Fibroblast of skin of right biceps (primary cell): ENCODE results near the gene EEPD1.

Experiments used
- DNase-seq: peaks from one replicate; pipeline ENCODE4 v3.0.0-alpha.2; 2013

Gene EEPD1

GRCh38 chr7:36157527-36158320, 4.7 kb downstream of the EEPD1 start:
- DNase-seq: no peak

- no peak for DNase-seq
Observed at GRCh38 chr7:36158321-36158605, 5.2 kb downstream of the EEPD1 start.

GRCh38 chr7:36159618-36160017, 6.6 kb downstream of the EEPD1 start:
- DNase-seq: no peak

GRCh38 chr7:36160313-36160712, 7.3 kb downstream of the EEPD1 start:
- no peak for DNase-seq

- peak; percentile 42 for DNase-seq
Observed at GRCh38 chr7:36161996-36162395, 8.9 kb downstream of the EEPD1 start.

- DNase-seq: no peak
Observed at GRCh38 chr7:36165059-36165458, 12.0 kb downstream of the EEPD1 start.

- no peak for DNase-seq
Observed at GRCh38 chr7:36165802-36166201, 12.7 kb downstream of the EEPD1 start.

- DNase-seq: no peak
Observed at GRCh38 chr7:36167403-36168050, 14.5 kb downstream of the EEPD1 start.

GRCh38 chr7:36171503-36171902, 18.4 kb downstream of the EEPD1 start:
- DNase-seq: no peak

- DNase-seq: no peak
Observed at GRCh38 chr7:36175886-36176285, 22.8 kb downstream of the EEPD1 start.

GRCh38 chr7:36176697-36177096, 23.6 kb downstream of the EEPD1 start:
- DNase-seq: no peak

GRCh38 chr7:36180121-36180520, 27.1 kb downstream of the EEPD1 start:
- DNase-seq: no peak

GRCh38 chr7:36181668-36182067, 28.6 kb downstream of the EEPD1 start:
- DNase-seq: no peak

- no peak for DNase-seq
Observed at GRCh38 chr7:36182854-36183604, 30.0 kb downstream of the EEPD1 start.

GRCh38 chr7:36185092-36185491, 32.0 kb downstream of the EEPD1 start:
- DNase-seq: no peak

- peak; percentile 34 for DNase-seq
Observed at GRCh38 chr7:36185756-36186155, 32.7 kb downstream of the EEPD1 start.

- DNase-seq: no peak
Observed at GRCh38 chr7:36186359-36187121, 33.5 kb downstream of the EEPD1 start.

- DNase-seq: no peak
Observed at GRCh38 chr7:36188266-36188665, 35.2 kb downstream of the EEPD1 start.

- no peak for DNase-seq
Observed at GRCh38 chr7:36188906-36189305, 35.9 kb downstream of the EEPD1 start.

- DNase-seq: no peak
Observed at GRCh38 chr7:36190447-36191291, 37.6 kb downstream of the EEPD1 start.

- DNase-seq: no peak
Observed at GRCh38 chr7:36191292-36191920, 38.4 kb downstream of the EEPD1 start.
